SW 1271 (cell line): ENCODE data around the gene SLC4A2.
A peak's percentile ranks its signal among the peaks of the same experiment; 100 is the strongest.
"Not testable (repeated sequence)": the region's sequence is repeated elsewhere in the genome, so short reads cannot be mapped to it uniquely, and the experiment has no call there.

Experiments
- DNase-seq, 2 experiments: peaks; one replicate each; lab custom pipeline; 2025; lab: John Stamatoyannopoulos, UW

Gene SLC4A2, protein sequence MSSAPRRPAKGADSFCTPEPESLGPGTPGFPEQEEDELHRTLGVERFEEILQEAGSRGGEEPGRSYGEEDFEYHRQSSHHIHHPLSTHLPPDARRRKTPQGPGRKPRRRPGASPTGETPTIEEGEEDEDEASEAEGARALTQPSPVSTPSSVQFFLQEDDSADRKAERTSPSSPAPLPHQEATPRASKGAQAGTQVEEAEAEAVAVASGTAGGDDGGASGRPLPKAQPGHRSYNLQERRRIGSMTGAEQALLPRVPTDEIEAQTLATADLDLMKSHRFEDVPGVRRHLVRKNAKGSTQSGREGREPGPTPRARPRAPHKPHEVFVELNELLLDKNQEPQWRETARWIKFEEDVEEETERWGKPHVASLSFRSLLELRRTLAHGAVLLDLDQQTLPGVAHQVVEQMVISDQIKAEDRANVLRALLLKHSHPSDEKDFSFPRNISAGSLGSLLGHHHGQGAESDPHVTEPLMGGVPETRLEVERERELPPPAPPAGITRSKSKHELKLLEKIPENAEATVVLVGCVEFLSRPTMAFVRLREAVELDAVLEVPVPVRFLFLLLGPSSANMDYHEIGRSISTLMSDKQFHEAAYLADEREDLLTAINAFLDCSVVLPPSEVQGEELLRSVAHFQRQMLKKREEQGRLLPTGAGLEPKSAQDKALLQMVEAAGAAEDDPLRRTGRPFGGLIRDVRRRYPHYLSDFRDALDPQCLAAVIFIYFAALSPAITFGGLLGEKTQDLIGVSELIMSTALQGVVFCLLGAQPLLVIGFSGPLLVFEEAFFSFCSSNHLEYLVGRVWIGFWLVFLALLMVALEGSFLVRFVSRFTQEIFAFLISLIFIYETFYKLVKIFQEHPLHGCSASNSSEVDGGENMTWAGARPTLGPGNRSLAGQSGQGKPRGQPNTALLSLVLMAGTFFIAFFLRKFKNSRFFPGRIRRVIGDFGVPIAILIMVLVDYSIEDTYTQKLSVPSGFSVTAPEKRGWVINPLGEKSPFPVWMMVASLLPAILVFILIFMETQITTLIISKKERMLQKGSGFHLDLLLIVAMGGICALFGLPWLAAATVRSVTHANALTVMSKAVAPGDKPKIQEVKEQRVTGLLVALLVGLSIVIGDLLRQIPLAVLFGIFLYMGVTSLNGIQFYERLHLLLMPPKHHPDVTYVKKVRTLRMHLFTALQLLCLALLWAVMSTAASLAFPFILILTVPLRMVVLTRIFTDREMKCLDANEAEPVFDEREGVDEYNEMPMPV

GRCh38 chr7:151059367-151060112 is at the start of gene SLC4A2:
SLC4A2 (plus strand) TSS chr7:151059589; CDS start chr7:151061988, 2,399 bp downstream.
- peak; percentile 45 to 67 for DNase-seq

- no peak for DNase-seq
Measured at GRCh38 chr7:151010037-151010306, 49.4 kb upstream of the SLC4A2 start.

DNA sequence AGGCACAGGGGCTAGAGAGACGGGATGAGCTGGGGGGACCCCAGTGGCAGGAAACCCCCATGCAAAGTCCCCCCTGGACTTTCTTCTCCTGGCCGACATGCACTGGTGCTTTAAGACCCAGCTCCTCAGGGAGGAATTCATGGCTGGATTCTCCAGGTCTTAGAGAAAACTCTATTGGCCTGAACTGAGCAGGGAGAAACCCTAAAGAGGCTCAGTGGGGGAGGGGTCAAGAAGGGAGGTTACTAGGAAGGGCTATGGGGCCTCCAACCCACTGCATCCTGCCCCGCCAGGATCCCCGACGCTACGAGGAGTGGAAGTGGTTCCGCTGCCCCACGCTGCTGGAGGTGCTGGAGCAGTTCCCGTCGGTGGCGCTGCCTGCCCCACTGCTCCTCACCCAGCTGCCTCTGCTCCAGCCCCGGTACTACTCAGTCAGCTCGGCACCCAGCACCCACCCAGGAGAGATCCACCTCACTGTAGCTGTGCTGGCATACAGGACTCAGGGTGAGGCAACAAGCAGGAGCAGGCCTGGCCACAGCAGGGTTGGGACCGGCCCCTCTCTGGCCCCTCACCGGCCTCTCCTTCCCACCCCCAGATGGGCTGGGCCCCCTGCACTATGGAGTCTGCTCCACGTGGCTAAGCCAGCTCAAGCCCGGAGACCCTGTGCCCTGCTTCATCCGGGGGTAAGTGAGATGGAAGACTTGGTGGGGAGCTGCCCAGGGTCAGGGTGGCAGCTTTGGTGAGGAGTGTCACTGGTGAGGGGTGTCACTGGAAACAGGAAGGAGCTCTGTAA is 48.9 kb upstream of the SLC4A2 start:
- DNase-seq = no peak

DNA sequence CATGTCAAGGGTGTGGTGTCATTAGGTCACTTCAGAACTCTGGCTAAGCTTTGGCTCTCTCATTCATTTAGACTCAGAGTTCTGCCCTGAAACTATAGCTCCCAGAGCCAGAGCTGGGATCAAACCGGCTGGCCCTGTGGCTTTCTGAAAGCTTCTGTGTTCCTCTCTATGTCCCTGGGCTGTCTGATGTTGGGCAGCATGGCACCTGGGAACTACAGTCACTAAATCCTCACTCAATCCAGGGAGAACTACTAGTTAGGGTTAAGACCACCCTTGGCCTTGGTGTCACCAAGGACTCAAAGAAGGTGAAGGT is 48.3 kb upstream of the SLC4A2 start:
- DNase-seq = no peak

GRCh38 chr7:151011616-151012015 is 47.8 kb upstream of the SLC4A2 start:
- DNase-seq = not testable (repeated sequence)

DNA sequence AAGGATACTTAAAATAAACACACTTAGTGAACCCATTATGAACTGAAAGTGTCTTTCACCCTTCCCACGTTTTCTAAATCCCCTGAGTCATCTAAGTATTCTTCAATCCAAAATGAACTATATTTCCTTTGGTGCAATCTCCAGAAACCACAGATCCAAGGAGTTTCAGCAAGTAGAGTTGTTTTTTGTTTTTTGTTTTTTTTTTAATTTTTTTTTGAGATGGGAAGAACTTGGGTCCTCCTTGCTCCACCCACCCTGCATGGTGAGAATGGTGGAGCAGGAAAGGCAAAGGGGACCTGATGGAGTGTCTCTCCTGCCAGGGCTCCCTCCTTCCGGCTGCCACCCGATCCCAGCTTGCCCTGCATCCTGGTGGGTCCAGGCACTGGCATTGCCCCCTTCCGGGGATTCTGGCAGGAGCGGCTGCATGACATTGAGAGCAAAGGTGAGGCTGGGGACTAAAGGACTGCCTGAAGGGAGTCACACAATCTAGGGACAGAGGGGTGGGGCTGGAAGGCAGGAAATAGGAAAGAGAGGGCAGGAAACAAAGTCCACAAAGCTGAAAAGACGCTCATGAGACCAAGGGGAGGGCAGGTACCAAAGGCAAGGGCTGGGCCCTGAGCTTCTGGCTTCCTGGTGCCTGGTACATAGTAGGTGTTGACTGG is 47.2 kb upstream of the SLC4A2 start:
- no peak for DNase-seq

- no peak for DNase-seq
Measured at GRCh38 chr7:151012911-151013347, 46.5 kb upstream of the SLC4A2 start.

- no peak for DNase-seq
Measured at GRCh38 chr7:151013356-151013732, 46.0 kb upstream of the SLC4A2 start.

DNA sequence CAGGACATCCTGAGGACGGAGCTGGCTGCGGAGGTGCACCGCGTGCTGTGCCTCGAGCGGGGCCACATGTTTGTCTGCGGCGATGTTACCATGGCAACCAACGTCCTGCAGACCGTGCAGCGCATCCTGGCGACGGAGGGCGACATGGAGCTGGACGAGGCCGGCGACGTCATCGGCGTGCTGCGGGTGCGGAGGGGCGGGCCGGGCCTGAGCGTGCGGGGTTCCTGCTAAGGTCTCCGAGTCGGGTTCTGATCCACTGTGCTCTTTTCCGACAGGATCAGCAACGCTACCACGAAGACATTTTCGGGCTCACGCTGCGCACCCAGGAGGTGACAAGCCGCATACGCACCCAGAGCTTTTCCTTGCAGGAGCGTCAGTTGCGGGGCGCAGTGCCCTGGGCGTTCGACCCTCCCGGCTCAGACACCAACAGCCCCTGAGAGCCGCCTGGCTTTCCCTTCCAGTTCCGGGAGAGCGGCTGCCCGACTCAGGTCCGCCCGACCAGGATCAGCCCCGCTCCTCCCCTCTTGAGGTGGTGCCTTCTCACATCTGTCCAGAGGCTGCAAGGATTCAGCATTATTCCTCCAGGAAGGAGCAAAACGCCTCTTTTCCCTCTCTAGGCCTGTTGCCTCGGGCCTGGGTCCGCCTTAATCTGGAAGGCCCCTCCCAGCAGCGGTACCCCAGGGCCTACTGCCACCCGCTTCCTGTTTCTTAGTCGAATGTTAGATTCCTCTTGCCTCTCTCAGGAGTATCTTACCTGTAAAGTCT is 45.5 kb upstream of the SLC4A2 start:
- DNase-seq = no peak

DNA sequence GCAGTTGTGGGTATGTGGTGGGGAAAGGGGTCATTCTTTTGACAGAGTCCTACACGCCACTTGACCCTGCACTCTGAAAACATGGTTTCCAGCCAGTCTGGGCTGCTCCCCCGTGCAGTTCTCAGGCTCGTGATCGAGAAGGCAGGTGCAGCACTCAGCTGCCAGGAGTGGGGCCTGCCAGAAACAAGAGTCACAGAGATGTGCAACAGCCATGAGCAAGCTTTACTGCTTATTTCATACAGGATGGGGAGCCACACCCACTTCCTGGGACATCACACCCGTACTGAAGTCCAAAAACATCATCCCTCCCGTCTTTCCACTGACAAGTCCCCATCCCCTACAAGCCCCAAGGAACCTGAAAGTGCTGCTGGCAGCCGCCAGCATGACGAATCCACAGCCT is 44.4 kb upstream of the SLC4A2 start:
- DNase-seq = no peak

DNA sequence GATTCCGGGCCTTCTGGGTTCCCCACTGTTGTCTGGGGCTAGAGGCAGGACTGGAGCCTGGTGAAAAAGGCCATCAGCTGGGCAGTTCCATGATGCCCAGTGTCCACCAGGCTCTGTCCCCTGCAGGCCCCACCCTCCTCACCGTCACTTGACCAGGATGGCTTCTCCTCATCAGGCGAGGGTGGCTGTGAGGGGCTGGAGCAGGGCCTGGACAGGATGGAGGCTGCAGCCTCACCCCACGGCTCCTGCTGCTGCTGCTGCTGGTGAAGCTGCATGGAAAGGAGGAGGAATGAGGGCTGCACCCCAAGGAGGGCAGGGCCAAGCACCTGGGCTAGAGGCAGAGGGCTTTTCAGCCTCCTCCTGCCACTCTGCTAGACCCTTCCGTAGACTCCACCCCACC is 43.4 kb upstream of the SLC4A2 start:
- DNase-seq = no peak

GRCh38 chr7:151016505-151016904 is 42.9 kb upstream of the SLC4A2 start:
- DNase-seq = no peak

GRCh38 chr7:151016942-151017341 is 42.4 kb upstream of the SLC4A2 start:
- DNase-seq = no peak

GRCh38 chr7:151017370-151017952 is 41.9 kb upstream of the SLC4A2 start:
- no peak for DNase-seq

DNA sequence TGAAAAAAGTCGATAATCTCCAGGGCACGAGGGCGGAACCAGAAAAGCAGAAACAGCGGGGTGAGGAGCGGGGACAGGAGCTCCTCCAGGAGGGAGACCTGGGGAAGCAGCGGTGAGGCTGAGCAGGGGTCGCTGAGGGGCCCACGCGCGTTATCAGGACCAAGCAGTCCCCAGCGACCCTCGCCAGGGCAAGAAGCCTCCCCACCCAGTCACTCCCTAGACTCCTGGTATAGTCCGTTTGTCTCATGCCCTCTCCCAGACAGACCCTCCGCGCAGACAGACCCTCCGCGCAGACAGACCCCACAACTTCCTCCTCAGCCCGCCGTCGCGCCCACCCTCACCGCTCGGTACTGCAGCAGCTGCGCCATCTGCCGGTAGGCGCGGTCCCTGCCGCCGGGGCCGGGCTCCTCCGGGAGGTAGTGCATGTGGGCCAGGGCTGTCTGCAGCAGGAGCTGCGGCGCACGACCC is 41.4 kb upstream of the SLC4A2 start:
- peak in 1 of 2 experiments; percentile 29 for DNase-seq

GRCh38 chr7:151018421-151019129 is 40.8 kb upstream of the SLC4A2 start:
- DNase-seq = no peak

GRCh38 chr7:151019130-151019447 is 40.3 kb upstream of the SLC4A2 start:
- no peak for DNase-seq

- no peak for DNase-seq
Measured at GRCh38 chr7:151020231-151020630, 39.2 kb upstream of the SLC4A2 start.

- no peak for DNase-seq
Measured at GRCh38 chr7:151023232-151023631, 36.2 kb upstream of the SLC4A2 start.
